HepG2 (cell line): ENCODE measurements around the gene OTOP3. TPM values are rescaled to one million over a fixed set of nuclear protein-coding genes. Genes with fewer than 3 reads are reported as not detected.

ENCODE experiments used
- DPF2 ChIP-seq: sonication (generic); formaldehyde crosslinking; IDR thresholded peaks from 2 replicates; pipeline ENCODE4 v1.4.0; 2020; ENCODE audit warnings: mild to moderate bottlenecking, low read depth, missing genetic modification reagents, borderline replicate concordance
- EEA1 ChIP-seq: sonication (generic); formaldehyde crosslinking; IDR thresholded peaks from 2 replicates; pipeline ENCODE4 v1.5.1; 2020; ENCODE audit warnings: mild to moderate bottlenecking, missing genetic modification reagents, borderline replicate concordance
- ETV6 ChIP-seq: sonication (generic); formaldehyde crosslinking; conservative IDR thresholded peaks from 2 replicates; pipeline ENCODE4 v1.4.0; 2020; ENCODE audit warnings: missing genetic modification reagents
- GATAD2A ChIP-seq: IDR thresholded peaks from 2 replicates; pipeline ENCODE4 v1.6.1; 2016
- HNF1A ChIP-seq, 2 experiments: sonication (generic) in 1 of 2; formaldehyde crosslinking in 1 of 2; IDR thresholded peaks; 2 replicates each; pipeline versions ENCODE4 v1.4.0 to v1.6.1; 2016 to 2020; ENCODE audit warnings: borderline replicate concordance in 1 of 2, low read depth in 1 of 2, mild to moderate bottlenecking in 1 of 2, missing genetic modification reagents in 1 of 2
- MED13 ChIP-seq: sonication (generic); formaldehyde crosslinking; IDR thresholded peaks from 2 replicates; pipeline ENCODE4 v1.5.0; 2020; ENCODE audit warnings: missing genetic modification reagents
- NR2C2 ChIP-seq: sonication (generic); formaldehyde crosslinking; IDR thresholded peaks from 2 replicates; pipeline ENCODE4 v1.4.0; 2020; ENCODE audit warnings: missing genetic modification reagents, mild to moderate bottlenecking, moderate library complexity, borderline replicate concordance
- NRL ChIP-seq: sonication (generic); formaldehyde crosslinking; IDR thresholded peaks from 2 replicates; pipeline ENCODE4 v1.5.0; 2020; ENCODE audit warnings: missing genetic modification reagents, mild to moderate bottlenecking, moderate library complexity, borderline replicate concordance
- PHF8 ChIP-seq: sonication (generic); formaldehyde crosslinking; IDR thresholded peaks from 2 replicates; pipeline ENCODE4 v1.5.0; 2020; ENCODE audit warnings: missing genetic modification reagents
- SP5 ChIP-seq: IDR thresholded peaks from 2 replicates; pipeline ENCODE4 v1.6.1; 2016; ENCODE audit warnings: low read depth, borderline replicate concordance
- SRY ChIP-seq: sonication (generic); formaldehyde crosslinking; IDR thresholded peaks from 2 replicates; pipeline ENCODE4 v1.8.0; 2022; ENCODE audit warnings: mild to moderate bottlenecking, missing genetic modification reagents
- STAG1 ChIP-seq: sonication (generic); formaldehyde crosslinking; IDR thresholded peaks from 2 replicates; pipeline ENCODE4 v1.4.0; 2020; ENCODE audit warnings: missing genetic modification reagents
- TCF12 ChIP-seq, 2 experiments: fragments of 450-650 bp in 1 of 2; sonication (generic) in 1 of 2; formaldehyde crosslinking in 1 of 2; IDR thresholded peaks; 2 replicates each; pipeline versions ENCODE4 v1.6.1 to v1.8.0; 2017 to 2022; ENCODE audit warnings: antibody characterized with exemption in 1 of 2, mild to moderate bottlenecking in 1 of 2, missing genetic modification reagents in 1 of 2, moderate library complexity in 1 of 2
- TEAD3 ChIP-seq: optimal IDR thresholded peaks from 2 replicates; pipeline ENCODE3; 2016; ENCODE audit warnings: borderline replicate concordance
- ZKSCAN5 ChIP-seq: sonication (generic); formaldehyde crosslinking; IDR thresholded peaks from 2 replicates; pipeline ENCODE4 v1.5.1; 2020; ENCODE audit warnings: mild to moderate bottlenecking, missing genetic modification reagents
- ZNF451 ChIP-seq: sonication (generic); formaldehyde crosslinking; IDR thresholded peaks from 2 replicates; pipeline ENCODE4 v1.5.0; 2020; ENCODE audit warnings: mild to moderate bottlenecking, missing genetic modification reagents
- ZNF547 ChIP-seq: sonication (generic); formaldehyde crosslinking; IDR thresholded peaks from 2 replicates; pipeline ENCODE4 v1.5.1; 2020; ENCODE audit warnings: mild to moderate bottlenecking, missing genetic modification reagents
- ZNF563 ChIP-seq: sonication (generic); formaldehyde crosslinking; IDR thresholded peaks from 2 replicates; pipeline ENCODE4 v1.8.0; 2022; ENCODE audit warnings: mild to moderate bottlenecking, moderate library complexity, missing genetic modification reagents
- ZNF567 ChIP-seq: sonication (generic); formaldehyde crosslinking; IDR thresholded peaks from 2 replicates; pipeline ENCODE4 v1.8.1; 2023; ENCODE audit warnings: mild to moderate bottlenecking, missing genetic modification reagents, borderline replicate concordance
- ZNF878 ChIP-seq: sonication (generic); formaldehyde crosslinking; IDR thresholded peaks from 2 replicates; pipeline ENCODE4 v1.8.1; 2023; ENCODE audit warnings: mild to moderate bottlenecking, missing genetic modification reagents, moderate library complexity
- polyA plus RNA-seq, 8 experiments: library from polyadenylated mRNA; depleted of rRNA in 3 of 8; stranded (reverse) in 7 of 8; unstranded in 1 of 8; fragments of >200 nt; fragmentation: Illumina TruSeq in 4 of 8; extraction: Trizol in 4 of 8; gene quantifications; 2 replicates each; pipeline versions ENCODE4 v1.2.1 to v1.2.3, GENCODE V29; 2011 to 2016; ENCODE audit warnings: low read depth in 4 of 8, missing spikeins in 1 of 8, mixed read lengths in 1 of 8; ENCODE audit not compliant: insufficient read depth in 1 of 8
- total RNA-seq, 5 experiments: library from RNA; depleted of rRNA; stranded (reverse); fragments of >200 nt; fragmentation: Illumina TruSeq; extraction: Trizol; gene quantifications; 2 replicates each; pipeline ENCODE4 v1.2.3, GENCODE V29; 2016; ENCODE audit warnings: low read depth in 1 of 5
- TF ChIP-seq, protein P1 (sequence below): sonication (generic); formaldehyde crosslinking; IDR thresholded peaks from 2 replicates; pipeline ENCODE4 v1.4.0; 2020; ENCODE audit warnings: mild to moderate bottlenecking, missing genetic modification reagents
- TF ChIP-seq, protein P2 (sequence below): sonication (generic); formaldehyde crosslinking; IDR thresholded peaks from 2 replicates; pipeline ENCODE4 v1.4.0; 2020; ENCODE audit warnings: mild to moderate bottlenecking, missing genetic modification reagents

The OTOP3 gene
- total and polyA plus RNA-seq, 2 of the 13 experiments (the other 11 are each of a cell fraction or from before 2014, with no cell fraction given), result not detected

- TF ChIP-seq HNF1A (IDR thresholded peaks at IDR 0.05; ENCODE audit: low read depth) (no peak), HNF1A (CRISPR knock-in tag; IDR thresholded peaks at IDR 0.05; ENCODE audit: borderline replicate concordance) (peak; percentile 12; the same call in 1 of the 2 replicates), TCF12 (IDR thresholded peaks at IDR 0.05) (no peak), TCF12 (CRISPR knock-in tag; IDR thresholded peaks at IDR 0.05) (0 out of 2 replicates have a peak, but pooled peaks have one; percentile 11), GATAD2A (no peak), ZKSCAN5 (CRISPR knock-in tag) (no peak), PHF8 (CRISPR knock-in tag) (peak; percentile 33; the same call in 1 of the 2 replicates), ETV6 (CRISPR knock-in tag) (0 out of 2 replicates have a peak, but pooled peaks have one; percentile 24), ZNF567 (CRISPR knock-in tag) (no peak), SRY (CRISPR knock-in tag) (peak; percentile 25; the same call in 1 of the 2 replicates), STAG1 (CRISPR knock-in tag) (0 out of 2 replicates have a peak, but pooled peaks have one; percentile 4), NR2C2 (CRISPR knock-in tag) (peak; percentile 42; the same call in 1 of the 2 replicates), DPF2 (CRISPR knock-in tag) (no peak), MED13 (0 out of 2 replicates have a peak, but pooled peaks have one; percentile 36), NRL (CRISPR knock-in tag) (peak; percentile 26; the same call in 1 of the 2 replicates), ZNF563 (CRISPR knock-in tag) (peak; percentile 13; the same call in 1 of the 2 replicates), ZNF547 (peak; percentile 43; the same call in 1 of the 2 replicates), EEA1 (CRISPR knock-in tag) (0 out of 2 replicates have a peak, but pooled peaks have one; percentile 15), SP5 (CRISPR knock-in tag) (peak; percentile 41; the same call in 1 of the 2 replicates), ZNF451 (CRISPR knock-in tag) (0 out of 2 replicates have a peak, but pooled peaks have one; percentile 57), ZNF878 (CRISPR knock-in tag) (no peak), TEAD3 (CRISPR knock-in tag) (no peak)
- TF ChIP-seq, protein P1, sequence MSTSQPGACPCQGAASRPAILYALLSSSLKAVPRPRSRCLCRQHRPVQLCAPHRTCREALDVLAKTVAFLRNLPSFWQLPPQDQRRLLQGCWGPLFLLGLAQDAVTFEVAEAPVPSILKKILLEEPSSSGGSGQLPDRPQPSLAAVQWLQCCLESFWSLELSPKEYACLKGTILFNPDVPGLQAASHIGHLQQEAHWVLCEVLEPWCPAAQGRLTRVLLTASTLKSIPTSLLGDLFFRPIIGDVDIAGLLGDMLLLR (CRISPR knock-in tag), result 0 out of 2 replicates have a peak, but pooled peaks have one; percentile 18
- TF ChIP-seq, protein P2, sequence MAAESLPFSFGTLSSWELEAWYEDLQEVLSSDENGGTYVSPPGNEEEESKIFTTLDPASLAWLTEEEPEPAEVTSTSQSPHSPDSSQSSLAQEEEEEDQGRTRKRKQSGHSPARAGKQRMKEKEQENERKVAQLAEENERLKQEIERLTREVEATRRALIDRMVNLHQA (CRISPR knock-in tag), result no peak
These were observed 52.4 kb downstream of the OTOP3 start (continued) for GRCh38 chr17:74987909-74988711.
